Measurements from ENCODE around the gene SETD7.

GRCh38 chr4:139528377-139529005 is 27.5 kb downstream of the SETD7 start:
- no peak for TF ChIP-seq CTCF (IDR thresholded peaks at IDR 0.05)
- no peak for TF ChIP-seq POLR2A (IDR thresholded peaks at IDR 0.05)
